HEK293 (cell line): Measurements from ENCODE around the gene SH3TC1.
A peak's percentile ranks its signal among the peaks of the same experiment; 100 is the strongest.

Source experiments
- CTCF ChIA-PET: fragments of 350-600 bp; formaldehyde crosslinking; extraction: SDS; loops from one replicate; lab custom pipeline; 2021; ENCODE audit warnings: antibody characterized with exemption; lab: Yijun Ruan, JAX
- POLR2A ChIA-PET: fragments of 300-600 bp; formaldehyde crosslinking; extraction: SDS; loops from one replicate; lab custom pipeline; 2020; ENCODE audit warnings: antibody characterized with exemption, inconsistent platforms; lab: Yijun Ruan, JAX
- H3K27ac ChIP-seq: fragments of 200-500 bp; sonication (Bioruptor generic); 2 replicates; pipeline ENCODE4 v1.5.1; 2014; ENCODE audit warnings: low read depth, low read length, control low read depth, inconsistent platforms; ENCODE audit errors: extremely low read depth
- H3K36me3 ChIP-seq, 2 experiments: fragments of 200-500 bp in 1 of 2; sonication (Bioruptor generic) in 1 of 2; 1 replicate in 1 of 2; 2 replicates in 1 of 2; pipeline ENCODE4 v1.5.1; 2014 to 2017; ENCODE audit warnings: inconsistent platforms in 2 of 2, low read length in 2 of 2; ENCODE audit not compliant: control insufficient read depth in 2 of 2, insufficient read depth in 1 of 2
- H3K4me1 ChIP-seq: fragments of 200-500 bp; sonication (Bioruptor generic); 2 replicates; pipeline ENCODE4 v1.5.1; 2014; ENCODE audit warnings: mild to moderate bottlenecking, low read length, inconsistent platforms; ENCODE audit not compliant: control insufficient read depth, insufficient read depth
- H3K4me3 ChIP-seq: 2 replicates; pipeline ENCODE4 v1.5.1; 2011; ENCODE audit warnings: low read depth, mild to moderate bottlenecking, control low read depth, low read length, moderate library complexity
- H3K9me3 ChIP-seq: fragments of 200-500 bp; sonication (Bioruptor generic); 2 replicates; pipeline ENCODE4 v1.5.1; 2014; ENCODE audit warnings: low read depth, low read length, inconsistent platforms; ENCODE audit not compliant: control insufficient read depth, insufficient read depth
- BCL11A ChIP-seq: fragments of 450-650 bp; formaldehyde crosslinking; IDR thresholded peaks from 2 replicates; pipeline ENCODE4 v1.5.1; 2016; ENCODE audit warnings: low read depth, missing biosample characterization, missing genetic modification characterization
- GLIS1 ChIP-seq: fragments of 450-650 bp; formaldehyde crosslinking; IDR thresholded peaks from 2 replicates; pipeline ENCODE4 v1.5.1; 2016; ENCODE audit warnings: missing biosample characterization, missing genetic modification characterization
- GLIS2 ChIP-seq: fragments of 450-650 bp; formaldehyde crosslinking; IDR thresholded peaks from 2 replicates; pipeline ENCODE4 v1.5.1; 2016; ENCODE audit warnings: missing biosample characterization, missing genetic modification characterization
- KLF9 ChIP-seq: fragments of 450-650 bp; formaldehyde crosslinking; IDR thresholded peaks from 2 replicates; pipeline ENCODE4 v1.5.1; 2016; ENCODE audit warnings: missing biosample characterization, missing genetic modification characterization, low read depth
- ZBTB20 ChIP-seq: fragments of 450-650 bp; formaldehyde crosslinking; IDR thresholded peaks from 2 replicates; pipeline ENCODE4 v1.5.1; 2016; ENCODE audit warnings: missing biosample characterization, missing genetic modification characterization
- ZFHX2 ChIP-seq: fragments of 450-650 bp; formaldehyde crosslinking; conservative IDR thresholded peaks from 2 replicates; pipeline ENCODE4 v1.5.1; 2016; ENCODE audit warnings: missing biosample characterization, missing genetic modification characterization
- ZIC2 ChIP-seq: fragments of 450-650 bp; formaldehyde crosslinking; IDR thresholded peaks from 2 replicates; pipeline ENCODE4 v1.5.1; 2016; ENCODE audit warnings: missing biosample characterization, missing genetic modification characterization
- ZNF324 ChIP-seq: fragments of 450-650 bp; formaldehyde crosslinking; IDR thresholded peaks from 2 replicates; pipeline ENCODE4 v1.5.1; 2016; ENCODE audit warnings: missing biosample characterization, missing genetic modification characterization
- ZNF416 ChIP-seq: fragments of 450-650 bp; formaldehyde crosslinking; IDR thresholded peaks from 2 replicates; pipeline ENCODE4 v1.5.1; 2016; ENCODE audit warnings: missing biosample characterization, missing genetic modification characterization
- ZNF510 ChIP-seq: fragments of 450-650 bp; formaldehyde crosslinking; IDR thresholded peaks from 2 replicates; pipeline ENCODE4 v1.5.1; 2018; ENCODE audit warnings: mild to moderate bottlenecking, missing genetic modification characterization, missing biosample characterization; ENCODE audit not compliant: insufficient replicate concordance
- ZSCAN30 ChIP-seq: fragments of 450-650 bp; IDR thresholded peaks from 2 replicates; pipeline ENCODE4 v1.5.1; 2018; ENCODE audit warnings: missing biosample characterization, mild to moderate bottlenecking, missing genetic modification characterization, moderate library complexity

The SH3TC1 gene

DNA sequence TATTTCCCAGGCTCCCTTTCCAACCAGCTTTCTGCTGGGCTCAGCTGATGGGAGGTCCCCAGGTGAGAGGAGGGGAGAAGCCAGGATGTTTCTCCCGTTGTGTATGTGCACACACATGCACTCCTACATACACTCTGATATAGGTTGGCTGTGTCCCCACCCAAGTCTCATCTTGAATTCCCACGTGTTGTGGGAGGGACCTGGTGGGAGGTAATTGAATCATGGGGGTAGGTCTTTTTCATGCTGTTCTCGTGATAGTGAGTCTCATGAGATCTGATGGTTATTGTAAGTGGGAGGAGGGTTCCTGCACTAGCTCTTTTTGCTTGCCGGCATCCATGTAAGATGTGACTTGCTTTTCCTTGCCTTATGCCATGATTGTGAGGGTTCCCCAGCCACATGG lies 58.8 kb downstream of the SH3TC1 start (continued):
- peak; percentile 89 for TF ChIP-seq ZFHX2
- TF ChIP-seq, all 188 proteins: peak for 2

DNA sequence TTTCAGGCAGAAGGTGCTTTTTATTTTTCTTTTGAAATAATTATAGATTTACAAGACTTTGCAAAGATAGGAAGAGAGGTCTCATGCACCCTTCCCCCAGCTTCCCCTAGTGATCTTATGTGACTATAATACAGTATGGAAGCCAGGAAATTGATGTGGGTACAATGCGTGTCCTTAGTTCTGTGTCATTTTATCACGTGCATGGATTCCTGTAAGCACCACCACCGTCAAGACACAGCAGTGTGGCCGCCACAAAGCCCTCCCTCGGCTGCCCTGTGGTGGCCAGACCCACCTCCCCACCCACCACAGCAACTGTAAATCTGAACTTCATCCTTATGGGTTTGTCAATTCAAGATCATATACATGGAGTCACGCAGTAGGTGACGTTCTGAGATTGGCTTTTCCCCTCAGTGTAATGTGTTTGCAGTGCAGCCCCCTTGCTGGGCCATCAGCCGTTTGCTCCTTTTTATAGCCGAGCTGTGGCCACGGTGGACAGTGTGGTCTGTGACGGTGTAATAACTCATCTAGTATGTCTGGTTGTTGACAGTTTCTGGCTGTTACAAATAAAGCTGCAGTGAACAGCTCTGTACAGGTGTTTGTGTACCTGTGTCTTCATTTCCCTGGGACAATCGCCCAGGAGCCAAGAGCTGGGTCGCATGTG lies 59.6 kb downstream of the SH3TC1 start:
- Histone ChIP-seq H3K4me3 (no peak overlapping the region), H3K27ac (no peak overlapping the region), H3K4me1 (no peaks in the 10 kb centered on the region), H3K36me3 (no peaks in the 10 kb centered on the region), H3K9me3 (no peaks in the 10 kb centered on the region)
- peak; percentile 94 for TF ChIP-seq ZIC2
- no peak for TF ChIP-seq KLF9 (tag by site-specific recombination)
- CTCF ChIA-PET, result interaction anchor here (0.7 kb wide), 1 partner anchor 8 kb away, joined by 4 read pairs; no protein-coding TSS in a partner anchor
- POLR2A ChIA-PET, result interaction anchor here (1.5 kb wide), 1 partner anchor 11 kb away, joined by 4 read pairs; the partner anchor contains the start of gene HTRA3

DNA sequence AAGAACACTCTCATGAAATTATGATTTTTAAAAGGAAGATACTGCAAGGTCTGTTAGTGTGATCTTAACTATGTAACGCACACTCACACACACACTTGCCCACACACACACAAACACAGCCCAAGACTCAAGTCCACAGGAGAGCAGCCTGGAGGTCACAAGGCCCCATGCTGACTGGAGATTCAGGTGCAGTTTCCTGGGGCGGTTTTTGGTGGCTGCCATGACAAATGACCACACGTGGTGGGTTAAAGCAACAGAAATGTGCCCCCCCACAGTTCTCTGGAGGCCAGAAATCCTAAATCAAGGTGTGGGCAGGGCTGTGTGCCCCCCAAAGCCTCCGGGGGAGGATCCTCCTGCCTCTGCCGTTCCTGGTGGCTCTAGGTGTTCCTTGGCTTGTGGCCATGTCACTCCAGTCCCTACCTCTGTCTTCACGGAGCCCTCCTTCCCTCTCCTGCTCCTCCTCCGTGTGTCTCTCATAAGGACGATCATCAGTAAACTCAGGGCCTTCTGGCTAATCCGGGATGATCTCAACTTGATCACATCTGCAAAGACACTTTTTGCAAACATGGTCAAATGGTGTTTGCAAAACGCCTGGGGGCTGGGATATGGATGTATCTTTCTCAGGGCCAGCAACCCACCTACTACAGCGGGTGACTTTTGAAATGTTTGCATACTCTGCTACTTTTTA lies 60.8 kb downstream of the SH3TC1 start:
- POLR2A ChIA-PET, result no interaction called here
- Histone ChIP-seq H3K36me3 (no peaks in the 10 kb centered on the region), H3K27ac (no peak overlapping the region), H3K9me3 (no peaks in the 10 kb centered on the region), H3K4me3 (no peak overlapping the region), H3K4me1 (no peaks in the 10 kb centered on the region)
- no peak for TF ChIP-seq BCL11A (tag by site-specific recombination)
- peak; percentile 94 for TF ChIP-seq GLIS1 (tag by site-specific recombination)
- CTCF ChIA-PET, result no interaction called here

DNA sequence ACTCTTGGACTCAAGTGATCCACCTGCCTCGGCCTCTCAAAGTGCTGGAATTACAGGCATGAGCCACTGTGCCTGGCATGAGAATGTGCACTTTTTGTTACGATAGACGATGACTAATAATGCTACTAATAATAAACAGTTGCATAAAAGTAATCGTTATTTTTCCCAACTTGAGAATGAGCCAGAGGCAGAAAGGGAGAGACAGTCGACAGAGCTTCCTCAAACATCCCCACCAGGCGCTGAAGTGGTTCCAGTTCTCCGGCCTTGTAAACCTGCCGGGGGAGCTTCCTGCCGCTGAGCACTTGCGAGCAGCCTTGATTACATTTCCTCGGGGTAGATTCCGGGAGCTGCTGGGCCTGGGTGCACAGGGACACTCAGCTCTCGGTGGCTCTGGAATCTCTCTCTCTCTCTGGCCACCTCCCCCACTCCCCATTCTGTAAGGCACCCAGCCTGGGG lies 61.6 kb downstream of the SH3TC1 start:
- Histone ChIP-seq H3K4me3 (no peak overlapping the region), H3K27ac (no peak overlapping the region), H3K9me3 (no peaks in the 10 kb centered on the region), H3K4me1 (no peaks in the 10 kb centered on the region), H3K36me3 (no peaks in the 10 kb centered on the region)
- peak; percentile 83 for TF ChIP-seq ZIC2
- no peak for TF ChIP-seq ZNF416
- peak; percentile 52; the same call in 1 of the 2 replicates for TF ChIP-seq GLIS1 (tag by site-specific recombination)
- no peak for TF ChIP-seq ZBTB20 (tag by site-specific recombination)
- TF ChIP-seq ZNF510 (tag by site-specific recombination), result no peak
- TF ChIP-seq ZNF324, result no peak
- POLR2A ChIA-PET, result no interaction called here
- CTCF ChIA-PET, result no interaction called here

DNA sequence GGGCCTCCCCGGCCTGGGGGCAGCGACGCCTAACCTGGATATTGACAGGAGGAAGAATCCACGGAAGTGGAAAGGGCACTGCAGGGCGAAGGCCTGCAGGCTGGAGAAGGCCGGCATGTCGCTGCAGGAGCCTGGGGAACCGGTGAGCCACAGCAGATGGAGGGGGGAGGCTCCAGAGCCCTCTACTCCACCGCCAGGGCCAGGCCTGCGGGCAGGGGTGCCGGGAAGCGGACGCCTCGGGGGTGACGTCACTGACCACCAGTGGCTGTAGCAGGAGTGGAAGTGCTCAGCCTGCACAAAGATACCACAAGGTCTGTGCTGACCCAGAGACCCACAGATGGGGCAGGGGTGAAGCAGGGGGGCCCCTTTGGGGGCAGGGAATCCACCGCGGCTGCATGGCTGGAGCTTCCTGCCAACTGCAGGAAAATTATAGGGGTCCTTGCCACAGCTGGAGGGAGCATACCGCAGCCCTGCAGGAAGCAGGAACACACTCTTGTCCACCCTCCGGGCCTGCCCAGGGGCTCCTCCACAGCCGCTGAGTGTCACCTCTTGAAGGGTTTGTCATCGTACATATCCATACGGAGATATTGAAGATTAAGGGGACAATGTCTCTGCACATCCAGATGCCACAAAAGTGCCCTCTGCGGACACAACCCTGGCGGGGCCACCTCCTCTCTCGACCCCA lies 62.9 kb downstream of the SH3TC1 start:
- ChIA-PET POLR2A (no interaction called here), CTCF (no interaction called here)
- Histone ChIP-seq H3K36me3 (no peaks in the 10 kb centered on the region), H3K27ac (no peak overlapping the region), H3K4me3 (no peak overlapping the region), H3K9me3 (no peaks in the 10 kb centered on the region), H3K4me1 (no peaks in the 10 kb centered on the region)
- peak; percentile 59 for TF ChIP-seq ZIC2
- TF ChIP-seq ZSCAN30, result no peak
- 0 out of 2 replicates have a peak, but pooled peaks have one; percentile 16 for TF ChIP-seq GLIS2 (tag by site-specific recombination)
